ENCODE measurements around the gene BCL11B. TPM values are rescaled to one million over a fixed set of nuclear protein-coding genes. Genes with fewer than 3 reads are reported as not detected.

BCL11B gene
- total RNA-seq, 1 donor from 2014 or later = 1.3 TPM

- H3K27me3 Mint-ChIP-seq (ENCODE audit: insufficient read depth, low read depth) = no peaks in the 10 kb centered on the region
Observed at GRCh38 chr14:99179506-99179905, 92.5 kb downstream of the BCL11B start.

GRCh38 chr14:99177886-99178835 is 93.8 kb downstream of the BCL11B start:
- Histone ChIP-seq H2AFZ (replicated peaks) (no peak overlapping the region), H4K20me1 (ENCODE audit: low read depth) (no peaks in the 10 kb centered on the region), H3K4me1 (no peaks in the 10 kb centered on the region), H3K9me3 (ENCODE audit: low read depth) (no peaks in the 10 kb centered on the region), H3K36me3 (no peaks in the 10 kb centered on the region), H3K4me2 (no peak overlapping the region), H3K9ac (no peak overlapping the region), H3K27me3 (no peaks in the 10 kb centered on the region), H3K4me3 (no peak overlapping the region), H3F3A (ENCODE audit: low read depth) (no peaks in the 10 kb centered on the region), H3K27ac (no peak overlapping the region), H3K79me2 (ENCODE audit: low read depth) (no peaks in the 10 kb centered on the region)
- Mint-ChIP-seq H3K4me3 (no peak overlapping the region), H3K36me3 (no peaks in the 10 kb centered on the region), H3K27me3 (ENCODE audit: insufficient read depth, low read depth) (no peaks in the 10 kb centered on the region), H3K27ac (no peak overlapping the region), H3K4me1 (peaks cover 10% of the 10 kb centered on the region), H3K9me3 (no peaks in the 10 kb centered on the region)
- no peak for TF ChIP-seq EZH2 (IDR thresholded peaks at IDR 0.05)
- no peak for TF ChIP-seq EZH2phosphoT487 (IDR thresholded peaks at IDR 0.05)
- no peak for TF ChIP-seq CTCF (IDR thresholded peaks at IDR 0.05)
- no peak for DNase-seq (ENCODE audit: low spot score)

More at GRCh38 chr14:99179506-99179905, 92.5 kb downstream of the BCL11B start:
- no peaks in the 10 kb centered on the region for H3K9me3 Mint-ChIP-seq
- no peak overlapping the region for H2AFZ ChIP-seq (replicated peaks)
- H3K36me3 Mint-ChIP-seq = peaks cover 2% of the 10 kb centered on the region
- H3K4me2 ChIP-seq = no peak overlapping the region
- no peaks in the 10 kb centered on the region for H3K4me1 ChIP-seq
- DNase-seq (ENCODE audit: low spot score) = no peak
- H4K20me1 ChIP-seq (ENCODE audit: low read depth) = no peaks in the 10 kb centered on the region
- no peaks in the 10 kb centered on the region for H3K79me2 ChIP-seq (ENCODE audit: low read depth)
- H3K4me3 Mint-ChIP-seq = no peak overlapping the region
- no peak overlapping the region for H3K27ac Mint-ChIP-seq
- H3K27me3 ChIP-seq = no peaks in the 10 kb centered on the region
- TF ChIP-seq CTCF (IDR thresholded peaks at IDR 0.05) = no peak
- TF ChIP-seq EZH2 (IDR thresholded peaks at IDR 0.05) = no peak
- no peak for TF ChIP-seq EZH2phosphoT487 (IDR thresholded peaks at IDR 0.05)
- H3K9me3 ChIP-seq (ENCODE audit: low read depth) = no peaks in the 10 kb centered on the region
- peaks cover 10% of the 10 kb centered on the region for H3K4me1 Mint-ChIP-seq
- no peak overlapping the region for H3K4me3 ChIP-seq
- no peaks in the 10 kb centered on the region for H3K36me3 ChIP-seq
- H3K27ac ChIP-seq = no peak overlapping the region
- H3F3A ChIP-seq (ENCODE audit: low read depth) = no peaks in the 10 kb centered on the region
- H3K9ac ChIP-seq = no peak overlapping the region

GRCh38 chr14:99177046-99177655 is 94.8 kb downstream of the BCL11B start:
- H3K27ac ChIP-seq = no peak overlapping the region
- Mint-ChIP-seq H3K4me1 (peaks cover 10% of the 10 kb centered on the region), H3K9me3 (no peaks in the 10 kb centered on the region), H3K27me3 (ENCODE audit: insufficient read depth, low read depth) (no peaks in the 10 kb centered on the region), H3K27ac (no peak overlapping the region), H3K4me3 (no peak overlapping the region), H3K36me3 (no peaks in the 10 kb centered on the region)
- no peak for TF ChIP-seq EZH2phosphoT487 (IDR thresholded peaks at IDR 0.05)
- TF ChIP-seq CTCF (IDR thresholded peaks at IDR 0.05) = no peak
- TF ChIP-seq EZH2 (IDR thresholded peaks at IDR 0.05) = no peak
- no peak overlapping the region for H3K9ac ChIP-seq
- no peaks in the 10 kb centered on the region for H3K9me3 ChIP-seq (ENCODE audit: low read depth)
- H4K20me1 ChIP-seq (ENCODE audit: low read depth) = no peaks in the 10 kb centered on the region
- H3K4me2 ChIP-seq = no peak overlapping the region
- H2AFZ ChIP-seq (replicated peaks) = no peak overlapping the region
- H3K4me3 ChIP-seq = no peak overlapping the region
- no peak for DNase-seq (ENCODE audit: low spot score)
- H3F3A ChIP-seq (ENCODE audit: low read depth) = no peaks in the 10 kb centered on the region
- H3K36me3 ChIP-seq = no peaks in the 10 kb centered on the region
- H3K4me1 ChIP-seq = no peaks in the 10 kb centered on the region
- no peaks in the 10 kb centered on the region for H3K79me2 ChIP-seq (ENCODE audit: low read depth)
- H3K27me3 ChIP-seq = no peaks in the 10 kb centered on the region

Data from neural progenitor cell (in vitro differentiated cells).